Stimulated activated CD4-positive, alpha-beta T cell treated with anti-CD3 and anti-CD28 coated beads, Interleukin-2, amount 100 ng/mL, for 48 hours (primary cell): Measurements from ENCODE around the gene ZNF839.
"Not testable (repeated sequence)": the region's sequence is repeated elsewhere in the genome, so short reads cannot be mapped to it uniquely, and the experiment has no call there.

Source experiments
- DNase-seq, 2 donors: peaks; one replicate each; pipeline ENCODE4 v3.0.0-alpha.2; 2020

ZNF839 gene

GRCh38 chr14:102314242-102315011 lies 5.1 kb upstream of the ZNF839 start:
- peak; percentile 78 to 79 for DNase-seq

- no peak for DNase-seq
Measured at GRCh38 chr14:102315121-102315520, 4.4 kb upstream of the ZNF839 start.

- DNase-seq = no peak
Measured at GRCh38 chr14:102316338-102316742, 3.2 kb upstream of the ZNF839 start.

GRCh38 chr14:102316743-102317563 lies 2.6 kb upstream of the ZNF839 start:
- peak; percentile 98 to 100 for DNase-seq

- no peak for DNase-seq
Measured at GRCh38 chr14:102317564-102318248, 1.8 kb upstream of the ZNF839 start.

GRCh38 chr14:102318781-102319276 lies 717 bp upstream of the ZNF839 start:
- DNase-seq = no peak

- DNase-seq = no peak
Measured at GRCh38 chr14:102320033-102320660, 601 bp downstream of the ZNF839 start.

GRCh38 chr14:102320671-102321455 lies 1.3 kb downstream of the ZNF839 start:
- DNase-seq = no peak

GRCh38 chr14:102321456-102322422 lies 2.2 kb downstream of the ZNF839 start:
- no peak for DNase-seq

- no peak for DNase-seq
Measured at GRCh38 chr14:102323102-102323501, 3.6 kb downstream of the ZNF839 start.

- no peak for DNase-seq
Measured at GRCh38 chr14:102325791-102326345, 6.3 kb downstream of the ZNF839 start.

GRCh38 chr14:102326583-102326982 lies 7.0 kb downstream of the ZNF839 start:
- no peak for DNase-seq

GRCh38 chr14:102329381-102329780 lies 9.8 kb downstream of the ZNF839 start:
- not testable (repeated sequence) for DNase-seq

GRCh38 chr14:102330806-102331205 lies 11.3 kb downstream of the ZNF839 start:
- no peak for DNase-seq

GRCh38 chr14:102333390-102333789 lies 13.8 kb downstream of the ZNF839 start:
- no peak for DNase-seq

GRCh38 chr14:102333795-102334705 lies 14.5 kb downstream of the ZNF839 start:
- DNase-seq = no peak

- DNase-seq = no peak
Measured at GRCh38 chr14:102335163-102335562, 15.6 kb downstream of the ZNF839 start.

GRCh38 chr14:102338724-102339123 lies 19.2 kb downstream of the ZNF839 start:
- no peak for DNase-seq

- no peak for DNase-seq
Measured at GRCh38 chr14:102341566-102341965, 22.0 kb downstream of the ZNF839 start.
